CD4-positive, alpha-beta memory T cell (primary cell): ENCODE data around the gene VBP1. TPM values are rescaled to one million over a fixed set of nuclear protein-coding genes. Genes with fewer than 3 reads are reported as not detected.

ENCODE experiments used
- CTCF ChIA-PET: fragments of 350-600 bp; sonication (Branson Sonifier 250); formaldehyde crosslinking; loops from one replicate; lab custom pipeline; 2021; ENCODE audit warnings: inconsistent platforms; ENCODE audit not compliant: partially characterized antibody; lab: Charles Lee
- POLR2A ChIA-PET: fragments of 350-600 bp; sonication (Branson Sonifier 250); formaldehyde crosslinking; loops from one replicate; lab custom pipeline; 2021; ENCODE audit not compliant: partially characterized antibody; lab: Charles Lee
- DNase-seq, 5 donors: peaks; one replicate each; pipeline versions ENCODE4 v3.0.0 to v3.0.0-alpha.2; 2020 to 2022; ENCODE audit warnings: mixed read lengths in 1 of 5
- H3K27ac ChIP-seq: one replicate; pipeline ENCODE4 v1.7.0; 2013; ENCODE audit warnings: low read depth, low read length
- H3K27me3 ChIP-seq: 2 replicates; pipeline ENCODE4 v1.7.0; 2013; ENCODE audit warnings: mild to moderate bottlenecking, low read length, moderate library complexity; ENCODE audit not compliant: insufficient read depth
- H3K36me3 ChIP-seq: 2 replicates; pipeline ENCODE4 v1.7.0; 2013; ENCODE audit warnings: mild to moderate bottlenecking, low read length, moderate library complexity; ENCODE audit not compliant: insufficient read depth
- H3K4me1 ChIP-seq: 2 replicates; pipeline ENCODE4 v1.7.0; 2013; ENCODE audit warnings: mild to moderate bottlenecking, low read length, moderate library complexity; ENCODE audit not compliant: insufficient read depth
- H3K4me3 ChIP-seq, 2 donors: one replicate each; pipeline ENCODE4 v1.7.0; 2013; ENCODE audit warnings: low read length in 2 of 2, mild to moderate bottlenecking in 1 of 2
- H3K9me3 ChIP-seq, 2 donors: one replicate each; pipeline ENCODE4 v1.7.0; 2013; ENCODE audit warnings: low read length in 2 of 2, control low read depth in 1 of 2; ENCODE audit not compliant: control insufficient read depth in 1 of 2
- H3K27ac Mint-ChIP-seq, 7 donors: one replicate each; pipeline ENCODE4 v1.8.0; 2020 to 2021; ENCODE audit warnings: mixed read lengths in 7 of 7, mild to moderate bottlenecking in 6 of 7, inconsistent platforms in 3 of 7, moderate library complexity in 3 of 7
- H3K27me3 Mint-ChIP-seq, 2 donors: one replicate each; pipeline ENCODE4 v1.8.0; 2020 to 2021; ENCODE audit warnings: mixed read lengths in 2 of 2
- H3K36me3 Mint-ChIP-seq, 2 donors: one replicate each; pipeline ENCODE4 v1.8.0; 2020 to 2021; ENCODE audit warnings: mixed read lengths in 2 of 2, inconsistent platforms in 1 of 2, mild to moderate bottlenecking in 1 of 2
- H3K4me1 Mint-ChIP-seq, 4 donors: one replicate each; pipeline ENCODE4 v1.8.0; 2020 to 2021; ENCODE audit warnings: mixed read lengths in 4 of 4, mild to moderate bottlenecking in 1 of 4
- H3K4me3 Mint-ChIP-seq, 8 donors: one replicate each; pipeline ENCODE4 v1.8.0; 2020 to 2021; ENCODE audit warnings: mixed read lengths in 8 of 8, mild to moderate bottlenecking in 7 of 8, moderate library complexity in 6 of 8, inconsistent platforms in 3 of 8
- H3K9me3 Mint-ChIP-seq, 8 donors: one replicate each; pipeline ENCODE4 v1.8.0; 2020 to 2021; ENCODE audit warnings: mixed read lengths in 8 of 8, mild to moderate bottlenecking in 5 of 8, inconsistent platforms in 3 of 8, moderate library complexity in 1 of 8
- intact Hi-C: fragments of 100-400 bp; cut with micrococcal nuclease; formaldehyde crosslinking; loops from one replicate; pipeline ENCODE4 v1.15.1; 2023
- polyA plus RNA-seq, 2 donors: library from polyadenylated mRNA; unstranded; fragments of 300-500 nt; fragmentation: Illumina TruSeq; gene quantifications; one replicate each; pipeline ENCODE4 v1.2.3, GENCODE V29; 2021
- total RNA-seq, 2 experiments: library from RNA; stranded (reverse); gene quantifications; one replicate each; pipeline ENCODE4 v1.2.3, GENCODE V29; 2021

The VBP1 gene, protein sequence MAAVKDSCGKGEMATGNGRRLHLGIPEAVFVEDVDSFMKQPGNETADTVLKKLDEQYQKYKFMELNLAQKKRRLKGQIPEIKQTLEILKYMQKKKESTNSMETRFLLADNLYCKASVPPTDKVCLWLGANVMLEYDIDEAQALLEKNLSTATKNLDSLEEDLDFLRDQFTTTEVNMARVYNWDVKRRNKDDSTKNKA
- total RNA-seq (10 to 100 TPM; 30.8 to 33.9 TPM), polyA plus RNA-seq (100 to 1,000 TPM in 1 of 2 donors, 10 to 100 TPM in 1; 82.8 to 112 TPM)

DNA sequence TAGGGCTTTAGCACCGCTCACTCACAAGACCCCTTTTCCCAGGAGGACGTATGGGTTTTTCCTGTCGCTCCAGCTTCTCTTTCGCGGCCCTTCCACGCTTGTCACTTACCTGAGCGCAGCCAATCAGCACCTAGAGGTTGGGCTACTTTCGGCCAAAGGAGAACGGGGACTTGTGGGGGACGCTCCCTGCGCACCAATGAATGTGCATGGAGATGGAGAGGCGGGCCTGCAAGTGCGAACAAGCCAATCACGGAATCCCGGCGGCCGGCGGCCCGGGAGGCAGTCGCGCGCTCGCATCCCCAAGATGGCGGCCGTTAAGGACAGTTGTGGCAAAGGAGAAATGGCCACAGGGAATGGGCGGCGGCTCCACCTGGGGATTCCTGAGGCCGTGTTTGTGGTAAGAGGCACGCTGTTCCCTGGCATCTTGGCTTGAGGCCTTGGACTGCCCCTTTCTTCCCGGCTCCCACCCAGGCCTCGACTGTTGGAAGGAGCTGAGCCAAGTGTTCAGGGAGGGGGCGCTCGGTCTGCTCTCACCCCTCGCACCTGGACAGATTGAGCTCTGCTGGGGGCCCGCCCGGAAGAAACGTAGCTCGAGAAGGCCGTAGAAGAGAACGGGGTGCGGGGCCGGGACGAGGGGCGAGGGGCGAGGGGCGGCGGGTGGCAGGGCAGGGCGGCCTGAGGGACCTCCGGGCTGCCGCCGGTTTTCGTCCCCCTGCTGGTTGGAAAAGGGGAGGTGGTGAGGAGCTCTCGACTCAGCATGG is at the start of gene VBP1:
TSS of gene VBP1 (plus strand) at position 282 of the 761 bp plus-strand sequence. CDS start at position 305, 23 bp downstream.
- Histone ChIP-seq H3K4me1 (peaks cover 18% of the 10 kb centered on the region), H3K9me3 (no peaks in the 10 kb centered on the region), H3K27me3 (no peaks in the 10 kb centered on the region), H3K27ac (peak within 1 kb of the TSS; percentile 78), H3K36me3 (no peaks in the 10 kb centered on the region), H3K4me3 (peak within 1 kb of the TSS; percentile 76 to 79)
- DNase-seq = peak; percentile 84 to 93 (median 86)
- intact Hi-C loops = loop anchor here (1.0 to 10.0 kb wide), 6 partner anchors 28 to 236 kb away; partner anchors contain the start of genes BRCC3, CMC4 and MTCP1
- Mint-ChIP-seq H3K9me3 (no peaks in the 10 kb centered on the region), H3K4me3 (peak within 1 kb of the TSS; percentile 90 to 97 (median 94)), H3K4me1 (peaks cover 17 to 36% (median 22%) of the 10 kb centered on the region in 4 donors), H3K27me3 (no peaks in the 10 kb centered on the region), H3K27ac (peak within 1 kb of the TSS; percentile 84 to 96 (median 91)), H3K36me3 (peaks cover 0 to 5% of the 10 kb centered on the region in 2 donors)
- ChIA-PET POLR2A (interaction anchor here (0.6 to 5.0 kb wide), 13 partner anchors 10 to 237 kb away, joined by 3 to 40 read pairs (median 3); partner anchors contain the start of genes FUNDC2 and RAB39B), CTCF (interaction anchor here (0.8 to 2.9 kb wide), 19 partner anchors 10 to 150 kb away, joined by 3 to 20 read pairs (median 5); partner anchors contain the start of gene RAB39B)

DNA sequence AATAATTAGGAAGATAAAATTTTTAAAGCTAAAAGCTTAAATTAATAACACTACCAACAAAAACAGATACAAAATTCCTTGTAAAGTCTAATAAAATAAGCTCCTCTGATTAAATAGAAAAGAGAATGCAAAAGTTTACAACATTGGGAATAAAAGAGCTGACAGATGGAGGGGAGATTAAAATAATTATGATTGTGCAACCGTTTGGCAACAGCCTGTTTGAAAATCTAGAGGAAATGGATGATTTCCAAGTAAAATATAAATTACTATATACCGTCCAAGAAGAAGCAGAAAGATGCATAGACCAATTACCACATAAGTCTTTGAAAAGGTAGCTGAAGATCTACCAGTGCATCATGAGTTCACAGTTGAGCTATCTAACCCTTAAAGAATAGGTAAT is 46.4 kb upstream of the VBP1 start:
- no peak overlapping the region for H3K4me3 ChIP-seq
- H3K27ac ChIP-seq = no peak overlapping the region
- H3K9me3 ChIP-seq = no peaks in the 10 kb centered on the region
- H3K27me3 ChIP-seq = no peaks in the 10 kb centered on the region
- Mint-ChIP-seq H3K4me1 (no peaks in the 10 kb centered on the region), H3K36me3 (no peaks in the 10 kb centered on the region), H3K27ac (no peak overlapping the region), H3K4me3 (no peak overlapping the region), H3K27me3 (no peaks in the 10 kb centered on the region), H3K9me3 (no peaks in the 10 kb centered on the region)
- intact Hi-C loops = no loop called here
- no peaks in the 10 kb centered on the region for H3K4me1 ChIP-seq
- ChIA-PET CTCF (interaction anchor here (0.9 to 1.5 kb wide), 2 partner anchors 9 to 24 kb away, joined by 3 read pairs; no protein-coding TSS in a partner anchor), POLR2A (no interaction called here)
- DNase-seq = no peak
- no peaks in the 10 kb centered on the region for H3K36me3 ChIP-seq

DNA sequence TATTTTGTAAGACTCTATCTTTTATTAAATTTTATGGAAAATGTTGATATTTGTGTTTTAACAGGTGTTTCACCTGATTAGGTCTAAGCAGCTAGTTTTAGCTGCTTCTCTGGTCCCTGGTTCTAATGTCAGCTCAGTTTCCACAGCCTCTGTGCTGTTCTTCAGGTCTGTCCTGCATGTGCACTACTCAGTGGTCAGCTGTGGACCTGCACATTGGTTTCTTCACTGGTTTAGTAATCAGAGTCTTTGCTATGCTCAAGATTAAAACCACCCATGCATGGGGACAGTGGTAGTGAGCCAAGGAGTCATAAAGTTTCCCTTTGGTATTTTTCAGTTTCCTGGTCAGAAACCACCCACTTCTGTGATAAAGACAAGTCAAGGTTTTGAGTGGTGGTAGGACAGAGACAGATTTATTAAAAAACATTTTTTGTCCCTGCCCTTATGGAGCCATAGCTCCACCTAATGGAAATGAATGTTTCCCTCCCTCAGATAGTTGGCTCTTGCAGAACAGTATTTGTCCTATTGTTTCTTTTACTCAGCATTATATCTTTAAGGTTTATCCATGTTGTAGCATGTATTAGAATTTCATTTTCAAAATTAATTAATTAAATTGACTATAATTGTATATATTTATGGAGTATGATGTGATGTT is 36.8 kb upstream of the VBP1 start:
- CTCF ChIA-PET = interaction anchor here (1.1 to 1.4 kb wide), 3 partner anchors 10 to 81 kb away, joined by 3 to 4 read pairs (median 3); partner anchors contain the start of gene VBP1
- Mint-ChIP-seq H3K4me1 (no peaks in the 10 kb centered on the region), H3K27ac (no peak overlapping the region), H3K27me3 (no peaks in the 10 kb centered on the region), H3K9me3 (peaks cover 0 to 7% (median 0%) of the 10 kb centered on the region in 8 donors), H3K36me3 (no peaks in the 10 kb centered on the region), H3K4me3 (no peak overlapping the region)
- no peaks in the 10 kb centered on the region for H3K27me3 ChIP-seq
- DNase-seq = no peak
- no peak overlapping the region for H3K27ac ChIP-seq
- H3K9me3 ChIP-seq = no peaks in the 10 kb centered on the region
- intact Hi-C loops = loop anchor here (1.0 kb wide), 1 partner anchor 85 kb away; no protein-coding TSS in a partner anchor
- no peaks in the 10 kb centered on the region for H3K36me3 ChIP-seq
- H3K4me1 ChIP-seq = no peaks in the 10 kb centered on the region
- no peak overlapping the region for H3K4me3 ChIP-seq
- POLR2A ChIA-PET = no interaction called here

DNA sequence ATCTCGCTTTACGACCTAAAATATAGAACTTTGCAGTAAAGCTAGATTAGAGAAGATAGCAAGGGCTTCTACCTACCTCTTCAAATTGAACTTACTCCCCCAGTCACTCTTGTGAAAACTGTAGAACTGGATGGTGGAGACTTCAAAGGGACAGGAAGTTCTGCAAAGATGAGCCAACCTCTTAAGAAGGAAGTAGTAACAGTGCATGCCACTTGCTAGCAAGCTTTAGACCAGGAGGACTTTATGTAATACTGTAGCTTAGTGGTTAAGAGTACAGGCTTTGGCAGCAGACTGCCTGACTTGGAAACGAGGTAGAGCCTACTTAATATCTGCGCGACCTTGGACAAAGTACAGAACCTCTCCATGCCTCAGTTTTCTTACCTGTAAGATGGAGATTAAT is 27.5 kb upstream of the VBP1 start:
- Mint-ChIP-seq H3K4me1 (peaks cover 25 to 54% (median 40%) of the 10 kb centered on the region in 4 donors), H3K27ac (peak overlapping the region in 6 of 7 donors; percentile 47 to 87 (median 72)), H3K9me3 (peaks cover 0 to 39% (median 15%) of the 10 kb centered on the region in 8 donors), H3K36me3 (peaks cover 2% of the 10 kb centered on the region in 2 donors), H3K4me3 (peak overlapping the region; percentile 60 to 84 (median 73)), H3K27me3 (no peaks in the 10 kb centered on the region)
- CTCF ChIA-PET = interaction anchor here (2.9 kb wide), 1 partner anchor 27 kb away, joined by 20 read pairs; the partner anchor contains the start of gene VBP1
- H3K27ac ChIP-seq = no peak overlapping the region
- peaks cover 25% of the 10 kb centered on the region for H3K4me1 ChIP-seq
- no peaks in the 10 kb centered on the region for H3K36me3 ChIP-seq
- POLR2A ChIA-PET = interaction anchor here (1.0 to 3.4 kb wide), 5 partner anchors 21 to 118 kb away, joined by 3 to 40 read pairs (median 3); partner anchors contain the start of genes CMC4, MTCP1 and VBP1
- peak; percentile 52 to 67 (median 63) for DNase-seq
- intact Hi-C loops = loop anchor here (1.0 kb wide), 1 partner anchor 28 kb away; the partner anchor contains the start of gene VBP1
- no peaks in the 10 kb centered on the region for H3K9me3 ChIP-seq
- no peaks in the 10 kb centered on the region for H3K27me3 ChIP-seq
- H3K4me3 ChIP-seq = no peak overlapping the region

DNA sequence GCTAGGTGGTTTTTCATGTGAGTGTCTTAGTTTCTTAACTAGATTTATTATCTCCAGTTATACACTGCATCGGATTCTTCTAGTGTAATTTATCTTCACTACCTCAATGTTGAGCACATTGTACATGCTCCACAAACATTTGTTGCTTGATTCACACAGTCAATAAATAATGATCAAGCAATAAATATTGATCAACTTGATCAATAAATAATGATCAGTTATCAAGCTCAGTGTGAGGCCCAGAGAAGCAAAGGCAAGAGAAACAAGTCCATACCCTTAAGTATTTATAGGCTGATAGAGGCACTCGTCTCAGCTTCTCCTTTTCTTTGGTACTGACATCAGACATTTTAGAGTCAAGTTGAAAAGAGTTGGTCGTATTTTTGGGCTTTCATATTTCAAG is 5.1 kb upstream of the VBP1 start:
- Mint-ChIP-seq H3K27me3 (no peaks in the 10 kb centered on the region), H3K9me3 (no peaks in the 10 kb centered on the region), H3K36me3 (peaks cover 0 to 3% of the 10 kb centered on the region in 2 donors), H3K4me1 (peaks cover 0 to 9% (median 2%) of the 10 kb centered on the region in 4 donors), H3K4me3 (no peak overlapping the region), H3K27ac (no peak overlapping the region)
- ChIA-PET CTCF (no interaction called here), POLR2A (no interaction called here)
- no peaks in the 10 kb centered on the region for H3K27me3 ChIP-seq
- H3K27ac ChIP-seq = no peak overlapping the region
- no peaks in the 10 kb centered on the region for H3K9me3 ChIP-seq
- no peak for DNase-seq
- no peaks in the 10 kb centered on the region for H3K36me3 ChIP-seq
- no peak overlapping the region for H3K4me3 ChIP-seq
- H3K4me1 ChIP-seq = no peaks in the 10 kb centered on the region
- intact Hi-C loops = loop anchor here (10.0 kb wide), 1 partner anchor 66 kb away; no protein-coding TSS in a partner anchor

DNA sequence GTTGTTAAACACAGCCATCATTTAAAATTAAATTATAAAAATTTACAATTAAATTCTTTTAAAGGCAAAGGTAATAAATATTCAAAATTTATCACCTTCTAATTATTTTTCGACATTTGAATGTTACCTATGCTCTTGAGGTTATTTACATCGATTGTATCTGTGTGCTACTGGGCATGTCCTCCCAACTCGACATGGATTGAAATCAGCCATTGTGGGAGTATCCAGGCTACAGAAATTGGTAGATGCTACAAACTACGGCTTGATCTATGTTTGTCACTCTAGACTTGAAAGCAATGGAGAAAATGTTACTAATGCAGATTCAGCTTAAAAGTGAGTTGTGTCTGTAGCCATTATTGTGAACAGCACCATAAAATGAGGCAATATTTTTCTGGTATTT is 2.5 kb upstream of the VBP1 start:
- H3K4me3 Mint-ChIP-seq = no peak overlapping the region
- H3K4me3 ChIP-seq = no peak overlapping the region
- no peaks in the 10 kb centered on the region for H3K27me3 Mint-ChIP-seq
- ChIA-PET CTCF (no interaction called here), POLR2A (interaction anchor here (1.1 kb wide), 1 partner anchor 26 kb away, joined by 3 read pairs; no protein-coding TSS in a partner anchor)
- H3K4me1 ChIP-seq = peaks cover 15% of the 10 kb centered on the region
- no peaks in the 10 kb centered on the region for H3K9me3 ChIP-seq
- H3K36me3 ChIP-seq = no peaks in the 10 kb centered on the region
- H3K4me1 Mint-ChIP-seq = peaks cover 14 to 31% (median 19%) of the 10 kb centered on the region in 4 donors
- H3K9me3 Mint-ChIP-seq = no peaks in the 10 kb centered on the region
- intact Hi-C loops = loop anchor here (10.0 kb wide), 1 partner anchor 69 kb away; no protein-coding TSS in a partner anchor
- H3K27ac Mint-ChIP-seq = no peak overlapping the region
- peaks cover 0 to 5% of the 10 kb centered on the region in 2 donors for H3K36me3 Mint-ChIP-seq
- DNase-seq = no peak
- H3K27me3 ChIP-seq = no peaks in the 10 kb centered on the region
- no peak overlapping the region for H3K27ac ChIP-seq
